Neural progenitor cell (in vitro differentiated cells): ENCODE measurements around the gene MACROD1.

Experiments used
- EZH2 ChIP-seq: fragments of 200-600 bp; sonication (generic); IDR thresholded peaks from 2 replicates; pipeline ENCODE4 v1.6.1; 2017; ENCODE audit warnings: antibody characterized with exemption, mild to moderate bottlenecking, moderate library complexity
- TF ChIP-seq, protein P1 (sequence below): fragments of 200-600 bp; sonication (generic); IDR thresholded peaks from 2 replicates; pipeline ENCODE4 v1.5.1; 2017; ENCODE audit warnings: antibody characterized with exemption, mild to moderate bottlenecking

DNA sequence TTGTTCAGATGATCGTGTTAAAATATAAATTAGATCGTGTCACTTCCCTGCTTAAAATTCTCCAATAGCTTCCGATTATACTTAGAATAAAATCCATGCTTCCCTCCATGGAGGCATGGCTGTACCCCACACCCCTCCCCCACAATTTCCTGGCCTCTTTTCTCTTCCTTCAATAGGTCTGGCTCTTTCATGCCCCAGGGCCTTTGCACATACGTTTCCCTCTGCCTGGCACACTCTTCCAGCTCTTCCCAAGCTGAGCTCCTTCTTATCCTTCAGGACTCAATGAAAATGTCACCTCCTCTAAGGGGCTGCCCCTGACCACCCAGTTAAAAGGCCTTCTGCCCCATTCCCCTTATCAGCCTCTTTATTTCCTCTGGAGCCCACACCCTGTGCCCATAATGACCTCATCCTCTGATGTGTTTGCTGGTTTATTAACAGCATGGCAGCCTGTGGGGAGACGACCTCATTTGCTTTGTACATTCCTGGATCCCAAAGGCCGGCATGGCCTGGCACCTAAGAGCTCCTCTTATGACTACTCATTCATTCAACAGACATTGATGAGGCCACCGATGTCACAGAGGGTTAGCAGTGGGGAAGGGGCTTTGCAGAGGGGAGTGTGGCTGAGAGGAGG is 139.2 kb downstream of the MACROD1 start:
- TF ChIP-seq, protein P1, sequence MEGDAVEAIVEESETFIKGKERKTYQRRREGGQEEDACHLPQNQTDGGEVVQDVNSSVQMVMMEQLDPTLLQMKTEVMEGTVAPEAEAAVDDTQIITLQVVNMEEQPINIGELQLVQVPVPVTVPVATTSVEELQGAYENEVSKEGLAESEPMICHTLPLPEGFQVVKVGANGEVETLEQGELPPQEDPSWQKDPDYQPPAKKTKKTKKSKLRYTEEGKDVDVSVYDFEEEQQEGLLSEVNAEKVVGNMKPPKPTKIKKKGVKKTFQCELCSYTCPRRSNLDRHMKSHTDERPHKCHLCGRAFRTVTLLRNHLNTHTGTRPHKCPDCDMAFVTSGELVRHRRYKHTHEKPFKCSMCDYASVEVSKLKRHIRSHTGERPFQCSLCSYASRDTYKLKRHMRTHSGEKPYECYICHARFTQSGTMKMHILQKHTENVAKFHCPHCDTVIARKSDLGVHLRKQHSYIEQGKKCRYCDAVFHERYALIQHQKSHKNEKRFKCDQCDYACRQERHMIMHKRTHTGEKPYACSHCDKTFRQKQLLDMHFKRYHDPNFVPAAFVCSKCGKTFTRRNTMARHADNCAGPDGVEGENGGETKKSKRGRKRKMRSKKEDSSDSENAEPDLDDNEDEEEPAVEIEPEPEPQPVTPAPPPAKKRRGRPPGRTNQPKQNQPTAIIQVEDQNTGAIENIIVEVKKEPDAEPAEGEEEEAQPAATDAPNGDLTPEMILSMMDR, result no peak
- TF ChIP-seq EZH2, result no peak
